ENCODE data around the gene OTUB2. TPM values are rescaled to one million over a fixed set of nuclear protein-coding genes. Genes with fewer than 3 reads are reported as not detected.
A peak's percentile ranks its signal among the peaks of the same experiment; 100 is the strongest.

Gene OTUB2
- total RNA-seq, 1 donor from 2014 or later, result 1.9 TPM

DNA sequence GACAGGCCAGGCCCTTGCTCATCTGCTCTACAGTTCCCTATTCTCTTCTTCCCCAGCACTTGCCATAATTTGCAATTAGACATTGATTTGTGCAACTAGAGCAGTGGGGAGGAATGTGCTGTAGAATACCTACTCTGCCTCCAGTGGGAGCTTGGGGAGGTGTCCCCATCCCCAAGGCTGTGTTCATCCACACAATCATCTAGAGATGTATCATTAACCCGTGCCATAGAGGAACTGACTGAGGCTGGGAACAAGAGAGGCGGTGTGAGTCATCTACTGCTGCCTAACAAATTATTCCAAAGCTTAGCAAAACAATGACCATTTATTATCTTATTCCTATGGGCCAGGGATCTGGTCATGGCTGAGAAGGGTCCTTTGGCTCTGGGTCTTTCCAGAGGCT is 5.1 kb upstream of the OTUB2 start:
- no peak for DNase-seq (ENCODE audit: low spot score)

- DNase-seq (ENCODE audit: low spot score), result no peak
These were observed 4.6 kb upstream of the OTUB2 start for GRCh38 chr14:94021416-94022157.

DNA sequence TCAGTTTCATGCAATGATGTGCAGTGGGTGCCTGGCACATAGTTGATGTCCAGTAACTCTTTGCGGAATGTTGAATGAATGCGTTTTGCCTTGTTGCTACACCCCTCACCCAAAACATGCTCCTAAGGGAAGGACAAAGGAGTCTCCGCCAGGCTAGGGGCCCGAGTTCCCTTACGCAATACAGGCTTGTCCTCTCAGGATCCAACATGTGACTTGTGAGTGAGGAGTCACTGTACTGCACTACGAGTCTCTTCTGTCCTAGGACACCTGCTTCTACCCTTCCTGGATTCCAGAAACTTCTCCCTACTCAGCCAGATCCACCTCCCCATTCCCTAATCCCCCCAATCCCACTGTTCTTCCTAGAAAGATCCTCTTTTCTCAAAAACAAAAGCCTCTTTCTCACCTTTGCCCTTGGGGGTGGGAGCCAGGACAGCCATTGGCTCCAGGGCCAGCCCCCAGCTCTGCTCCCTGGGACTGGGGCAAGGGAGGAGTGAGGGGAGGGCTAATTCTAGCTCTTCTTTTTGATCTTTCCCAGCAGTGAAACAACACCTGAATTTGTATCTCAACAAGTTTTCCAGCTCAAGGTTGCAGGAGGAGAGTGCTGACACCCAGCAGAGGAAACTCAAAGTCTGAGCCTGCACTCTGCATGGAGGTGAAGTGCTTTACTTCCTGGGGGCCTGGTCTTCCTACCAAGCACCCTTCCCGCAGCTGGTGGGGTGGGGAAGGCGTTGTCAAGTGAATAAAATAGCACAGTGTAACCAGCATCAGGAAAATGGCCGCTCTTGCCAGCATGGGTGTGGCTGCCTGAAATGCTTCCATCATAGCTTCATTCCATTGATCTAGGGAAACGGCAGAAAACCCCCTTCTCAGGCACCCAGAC is 3.4 kb upstream of the OTUB2 start:
- no peak for DNase-seq (ENCODE audit: low spot score)

DNA sequence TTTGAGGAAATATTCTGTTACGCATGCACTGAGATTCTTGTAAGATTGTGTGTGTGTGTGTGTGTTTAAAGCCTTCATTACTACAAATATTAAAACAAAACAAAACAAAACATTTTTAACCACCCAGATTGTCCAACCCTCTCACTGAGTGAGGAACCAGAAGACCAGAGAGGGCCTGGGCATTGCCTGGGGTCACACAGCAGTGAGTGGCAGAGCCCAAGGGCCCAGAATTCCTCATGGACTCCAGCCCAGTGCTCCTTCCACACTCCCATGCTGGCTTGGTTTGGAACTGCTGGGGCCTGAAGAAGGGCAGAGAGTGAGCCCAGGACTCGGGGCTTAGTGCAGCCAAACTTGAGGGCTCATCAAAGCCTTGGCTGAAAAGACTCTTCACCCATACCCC is 1.6 kb upstream of the OTUB2 start:
- DNase-seq (ENCODE audit: low spot score), result no peak

- DNase-seq (ENCODE audit: low spot score), result no peak
These were observed 420 bp upstream of the OTUB2 start for GRCh38 chr14:94025720-94026119.

- DNase-seq (ENCODE audit: low spot score), result no peak
These were observed 839 bp downstream of the OTUB2 start for GRCh38 chr14:94026889-94027469.

- DNase-seq (ENCODE audit: low spot score), result no peak
These were observed 1.7 kb downstream of the OTUB2 start for GRCh38 chr14:94027566-94028449.

DNA sequence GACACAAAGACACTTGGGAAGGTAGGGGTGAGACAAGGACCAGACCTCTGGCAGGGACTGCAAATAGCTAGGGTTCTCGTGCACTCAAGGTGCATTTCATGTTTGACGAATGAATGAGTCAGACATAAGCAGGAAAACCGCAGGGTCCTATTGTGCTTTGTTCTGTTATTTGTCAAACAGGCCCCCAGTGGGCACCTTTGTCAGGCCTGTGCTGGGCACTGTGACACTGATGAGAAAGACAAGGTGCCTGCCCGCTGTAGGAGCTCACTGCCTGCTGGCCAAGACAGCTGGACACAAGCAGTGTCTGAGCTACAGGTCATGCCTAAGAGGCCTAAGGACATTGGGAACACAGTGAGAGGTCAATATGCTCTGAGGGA is 2.3 kb downstream of the OTUB2 start:
- no peak for DNase-seq (ENCODE audit: low spot score)

GRCh38 chr14:94029265-94029664 is 3.1 kb downstream of the OTUB2 start:
- no peak for DNase-seq (ENCODE audit: low spot score)

DNA sequence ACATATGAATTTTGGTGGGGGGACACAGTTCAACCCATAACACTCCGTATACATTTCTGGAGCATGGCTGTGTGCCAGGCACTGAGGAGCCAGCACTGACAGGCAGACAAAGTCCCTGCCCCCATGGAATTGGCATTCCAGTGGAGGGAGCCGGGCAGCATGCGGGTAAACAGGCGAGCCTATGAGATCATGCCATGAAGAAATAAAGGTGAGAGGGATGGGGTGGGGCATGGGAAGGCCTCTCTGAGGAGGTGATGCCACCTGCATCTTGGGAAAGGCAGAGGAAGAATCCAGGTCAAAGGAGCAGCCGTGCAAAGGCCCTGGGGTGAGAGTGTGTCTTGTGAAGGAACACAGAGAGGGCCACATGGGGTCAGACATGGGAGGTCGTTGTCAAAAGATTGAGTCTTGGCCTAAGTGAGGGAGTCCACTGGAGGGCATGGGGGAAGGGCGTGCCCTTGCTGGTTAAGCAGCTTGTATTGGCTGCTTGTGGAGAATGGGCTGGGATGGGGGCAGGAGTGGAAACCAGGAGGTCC is 3.6 kb downstream of the OTUB2 start:
- DNase-seq (ENCODE audit: low spot score), result no peak

DNA sequence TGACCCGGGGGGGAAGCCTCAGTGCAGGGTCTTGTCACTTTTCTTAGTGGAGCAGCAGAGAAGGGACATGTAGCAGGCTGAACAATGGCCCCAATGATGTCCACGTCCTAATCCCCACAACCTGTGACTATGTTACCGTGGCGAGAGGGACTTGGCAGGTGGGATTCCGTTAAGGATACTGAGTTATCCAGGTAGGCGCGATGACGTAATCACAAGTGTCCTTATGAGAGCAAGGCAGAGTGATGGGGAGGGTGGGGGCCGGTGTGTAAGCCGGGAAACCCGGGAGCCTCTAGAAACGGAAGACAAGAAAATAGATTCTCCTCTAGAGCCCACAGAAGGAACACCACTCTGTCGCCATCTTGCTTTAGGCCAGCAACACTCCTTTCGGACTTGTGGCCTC is 4.4 kb downstream of the OTUB2 start:
- no peak for DNase-seq (ENCODE audit: low spot score)

DNA sequence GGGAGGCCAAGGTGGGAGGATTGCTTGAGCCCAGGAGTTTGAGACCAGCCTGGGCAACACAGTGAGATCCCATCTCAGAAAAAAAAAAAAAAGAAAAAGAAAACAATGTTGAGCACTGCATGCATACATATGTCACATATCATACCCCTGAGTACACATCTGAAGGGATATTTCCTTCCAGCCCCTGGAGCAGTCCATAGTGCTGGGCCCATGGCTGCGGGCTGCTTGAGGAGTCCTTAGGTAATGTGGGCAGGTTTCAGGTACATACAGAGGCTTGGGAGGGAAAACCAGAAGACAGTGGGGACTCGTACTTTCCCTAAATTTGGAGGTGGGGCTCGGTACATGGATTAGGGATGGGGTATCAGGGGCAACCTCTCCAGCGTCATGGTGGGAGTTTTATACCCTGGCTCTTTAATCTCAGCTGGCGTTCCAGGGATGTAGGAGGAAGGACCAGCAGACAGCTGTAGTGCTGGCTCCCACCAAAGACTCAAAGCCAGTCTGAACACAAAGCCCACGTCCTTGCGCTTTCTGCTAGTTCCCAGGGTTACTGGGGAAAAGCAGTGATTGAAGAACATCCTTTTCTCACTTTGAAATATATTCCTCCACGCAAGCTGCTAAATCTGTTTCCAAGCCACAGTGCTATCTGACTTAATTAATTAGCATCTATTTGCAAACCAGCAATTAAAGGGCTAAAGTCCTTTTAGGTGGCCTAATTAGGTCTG is 5.2 kb downstream of the OTUB2 start:
- no peak for DNase-seq (ENCODE audit: low spot score)

DNA sequence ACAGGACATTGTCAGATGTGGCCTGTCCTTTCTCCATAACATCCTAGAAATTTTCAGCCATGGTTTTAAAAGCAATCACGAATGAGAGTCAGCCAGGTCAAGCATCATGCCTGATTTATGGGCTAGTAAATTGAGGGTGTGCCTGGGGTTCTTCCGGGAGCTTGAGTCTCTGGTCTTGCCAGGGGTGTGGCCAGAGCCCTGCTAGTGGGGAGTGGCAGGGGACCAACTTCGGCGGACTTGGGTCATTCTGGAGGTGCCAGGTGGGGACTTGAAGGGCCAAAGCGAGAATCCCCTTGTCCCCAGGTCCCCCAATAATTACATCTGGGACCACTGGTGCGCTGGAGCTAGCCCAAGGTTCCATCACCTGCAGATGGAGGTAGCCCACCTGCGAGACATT is 5.7 kb downstream of the OTUB2 start:
- no peak for DNase-seq (ENCODE audit: low spot score)

DNA sequence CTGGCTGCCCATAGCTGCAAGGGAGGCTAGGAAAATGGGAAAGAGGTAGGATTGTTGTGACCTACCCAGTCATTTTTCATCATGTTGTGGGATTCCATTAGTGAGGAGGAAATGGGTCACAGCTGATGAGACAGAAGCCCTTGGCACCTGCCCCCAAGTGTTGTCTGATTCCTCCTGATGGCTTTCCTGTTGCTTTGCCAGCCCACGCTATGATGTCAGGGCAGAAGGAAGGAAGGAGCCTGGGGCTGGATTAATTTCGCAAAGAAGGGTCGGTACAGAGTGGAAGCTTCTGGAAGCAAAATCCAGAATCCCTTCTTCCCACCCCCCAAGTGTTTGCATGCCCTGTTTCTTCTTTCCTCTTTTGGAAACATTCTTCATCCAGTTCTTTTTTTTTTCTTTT is 8.7 kb downstream of the OTUB2 start:
- DNase-seq (ENCODE audit: low spot score), result no peak

- DNase-seq (ENCODE audit: low spot score), result peak; percentile 60
These were observed 10.4 kb downstream of the OTUB2 start for GRCh38 chr14:94036313-94037167.

GRCh38 chr14:94037954-94038353 is 11.8 kb downstream of the OTUB2 start:
- peak; percentile 21 for DNase-seq (ENCODE audit: low spot score)

- no peak for DNase-seq (ENCODE audit: low spot score)
These were observed 12.4 kb downstream of the OTUB2 start for GRCh38 chr14:94038510-94038909.

DNA sequence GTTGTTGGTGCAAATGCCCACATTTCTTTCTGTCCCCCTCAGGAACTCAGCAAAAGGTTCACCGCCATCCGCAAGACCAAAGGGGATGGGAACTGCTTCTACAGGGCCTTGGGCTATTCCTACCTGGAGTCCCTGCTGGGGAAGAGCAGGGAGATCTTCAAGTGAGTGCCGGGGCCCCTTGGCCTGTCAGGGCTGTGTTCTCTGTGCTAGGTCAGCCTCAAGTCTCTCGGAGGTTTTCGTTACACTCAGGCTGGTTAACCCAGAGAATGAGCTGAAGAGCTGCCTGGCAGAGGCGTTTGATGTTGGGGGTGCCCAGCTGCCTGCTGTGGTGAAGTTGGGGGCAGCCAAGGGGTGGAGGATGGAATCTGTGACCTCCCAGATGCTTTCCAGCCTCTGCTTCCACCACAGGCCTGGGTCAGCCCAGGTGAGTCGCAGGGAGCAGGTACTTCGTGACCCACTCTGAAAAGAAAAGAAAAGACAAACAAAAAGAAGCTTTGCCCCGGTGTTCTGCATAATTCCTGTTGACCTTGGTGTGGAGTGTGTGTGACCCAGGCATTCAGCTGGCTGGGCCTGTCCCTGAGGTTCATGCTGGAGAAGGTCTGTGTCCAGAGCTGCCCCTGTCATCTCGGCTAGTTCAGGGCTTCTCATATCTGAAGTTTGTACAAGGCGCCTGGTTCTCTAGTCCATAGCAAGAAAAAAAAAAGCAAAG is 12.9 kb downstream of the OTUB2 start:
- DNase-seq (ENCODE audit: low spot score), result no peak

GRCh38 chr14:94040247-94040646 is 14.1 kb downstream of the OTUB2 start:
- no peak for DNase-seq (ENCODE audit: low spot score)

All from umbilical cord (tissue), 2 donors.